Measurements from ENCODE around the gene HELZ.

- TF ChIP-seq EZH2phosphoT487 (IDR thresholded peaks at IDR 0.05; ENCODE audit: insufficient read depth, low read depth) (no peak), EZH2 (IDR thresholded peaks at IDR 0.05; ENCODE audit: insufficient read depth, poor library complexity, severe bottlenecking) (no peak)
Observed at GRCh38 chr17:67080804-67081203, 164.2 kb downstream of the HELZ start.
